OCI-LY7 (cell line): ENCODE measurements around the gene PPTC7.
A peak's percentile ranks its signal among the peaks of the same experiment; 100 is the strongest.

ENCODE experiments used
- EZH2phosphoT487 ChIP-seq: fragments of 200-600 bp; sonication (generic); IDR thresholded peaks from 2 replicates; pipeline ENCODE4 v1.6.1; 2018; ENCODE audit warnings: low read depth, borderline replicate concordance, mild to moderate bottlenecking, mixed run types, antibody characterized with exemption, low read length, moderate library complexity, mixed read lengths
- TF ChIP-seq, protein P1 (sequence below): fragments of 200-600 bp; sonication (generic); conservative IDR thresholded peaks from 2 replicates; pipeline ENCODE4 v1.5.1; 2014; ENCODE audit warnings: mild to moderate bottlenecking, antibody characterized with exemption, low read length, moderate library complexity, mixed read lengths

DNA sequence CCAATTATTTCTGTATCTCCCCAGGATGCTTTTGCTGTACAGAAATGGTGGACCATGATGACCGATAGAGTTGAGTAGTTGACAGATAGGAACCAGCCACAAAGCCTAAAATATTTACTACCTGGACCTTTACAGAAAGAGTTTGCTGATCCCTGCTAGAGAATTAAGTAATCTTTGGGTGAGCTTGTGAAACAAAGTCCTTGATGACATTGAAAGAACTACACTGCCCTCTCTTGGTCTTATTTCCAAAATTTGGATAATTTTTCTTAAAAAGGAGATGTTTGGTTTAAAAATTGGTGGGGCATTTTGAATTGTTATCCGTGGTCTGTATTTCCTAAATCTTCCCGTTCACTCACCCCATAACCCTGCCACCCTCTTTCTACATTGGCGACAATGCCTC, 17.1 kb upstream of the PPTC7 start:
- TF ChIP-seq, protein P1, sequence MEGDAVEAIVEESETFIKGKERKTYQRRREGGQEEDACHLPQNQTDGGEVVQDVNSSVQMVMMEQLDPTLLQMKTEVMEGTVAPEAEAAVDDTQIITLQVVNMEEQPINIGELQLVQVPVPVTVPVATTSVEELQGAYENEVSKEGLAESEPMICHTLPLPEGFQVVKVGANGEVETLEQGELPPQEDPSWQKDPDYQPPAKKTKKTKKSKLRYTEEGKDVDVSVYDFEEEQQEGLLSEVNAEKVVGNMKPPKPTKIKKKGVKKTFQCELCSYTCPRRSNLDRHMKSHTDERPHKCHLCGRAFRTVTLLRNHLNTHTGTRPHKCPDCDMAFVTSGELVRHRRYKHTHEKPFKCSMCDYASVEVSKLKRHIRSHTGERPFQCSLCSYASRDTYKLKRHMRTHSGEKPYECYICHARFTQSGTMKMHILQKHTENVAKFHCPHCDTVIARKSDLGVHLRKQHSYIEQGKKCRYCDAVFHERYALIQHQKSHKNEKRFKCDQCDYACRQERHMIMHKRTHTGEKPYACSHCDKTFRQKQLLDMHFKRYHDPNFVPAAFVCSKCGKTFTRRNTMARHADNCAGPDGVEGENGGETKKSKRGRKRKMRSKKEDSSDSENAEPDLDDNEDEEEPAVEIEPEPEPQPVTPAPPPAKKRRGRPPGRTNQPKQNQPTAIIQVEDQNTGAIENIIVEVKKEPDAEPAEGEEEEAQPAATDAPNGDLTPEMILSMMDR, result peak; percentile 84
- TF ChIP-seq EZH2phosphoT487, result no peak
